ENCODE measurements around the gene ZBTB34.

The ZBTB34 gene

GRCh38 chr9:126875756-126876510, 15.5 kb downstream of the ZBTB34 start:
- no peak for DNase-seq

- no peak for DNase-seq
These were observed 16.1 kb downstream of the ZBTB34 start for GRCh38 chr9:126876531-126876930.

- no peak for DNase-seq
These were observed 17.0 kb downstream of the ZBTB34 start for GRCh38 chr9:126877418-126877817.

GRCh38 chr9:126879288-126879687, 18.8 kb downstream of the ZBTB34 start:
- peak in 4 of 58 donors; percentile 15 to 28 (median 24) for DNase-seq

- DNase-seq: no peak
These were observed 19.9 kb downstream of the ZBTB34 start for GRCh38 chr9:126880226-126880946.

- peak in 30 of 58 donors; percentile 20 to 83 (median 46) for DNase-seq
These were observed 20.5 kb downstream of the ZBTB34 start for GRCh38 chr9:126880947-126881332.

GRCh38 chr9:126882746-126883145, 22.3 kb downstream of the ZBTB34 start:
- no peak for DNase-seq

GRCh38 chr9:126883636-126884035, 23.2 kb downstream of the ZBTB34 start:
- no peak for DNase-seq

GRCh38 chr9:126885131-126885641, 24.7 kb downstream of the ZBTB34 start:
- peak in 3 of 58 donors; percentile 13 to 28 (median 27) for DNase-seq

GRCh38 chr9:126886034-126886822, 25.8 kb downstream of the ZBTB34 start:
- DNase-seq: no peak

- no peak for DNase-seq
These were observed 26.5 kb downstream of the ZBTB34 start for GRCh38 chr9:126886897-126887296.

- no peak for DNase-seq
These were observed 31.2 kb downstream of the ZBTB34 start for GRCh38 chr9:126891676-126892075.

- no peak for DNase-seq
These were observed 32.6 kb downstream of the ZBTB34 start for GRCh38 chr9:126893079-126893478.

GRCh38 chr9:126894052-126894603, 33.7 kb downstream of the ZBTB34 start:
- no peak for DNase-seq

- no peak for DNase-seq
These were observed 41.8 kb downstream of the ZBTB34 start for GRCh38 chr9:126902210-126902609.

GRCh38 chr9:126904586-126904985, 44.1 kb downstream of the ZBTB34 start:
- DNase-seq: no peak

- no peak for DNase-seq
These were observed 45.7 kb downstream of the ZBTB34 start for GRCh38 chr9:126906091-126906490.

GRCh38 chr9:126907058-126907457, 46.6 kb downstream of the ZBTB34 start:
- DNase-seq: no peak

GRCh38 chr9:126914458-126915280, 54.2 kb downstream of the ZBTB34 start, which contains the start of gene RALGPS1:
Gene RALGPS1 (plus strand): TSS chr9:126914782. CDS start chr9:126962290, 47,508 bp downstream.
- DNase-seq: peak; percentile 62 to 98 (median 94)

GRCh38 chr9:126915281-126915816, 54.9 kb downstream of the ZBTB34 start:
- DNase-seq: peak in 14 of 58 donors; percentile 4 to 52 (median 29)
